ENCODE results near the gene GPR12. TPM values are rescaled to one million over a fixed set of nuclear protein-coding genes. Genes with fewer than 3 reads are reported as not detected.

GPR12 gene
- total and polyA plus RNA-seq, 10 of the 15 experiments (the other 5 are each of a cell fraction or from before 2014, with no cell fraction given): not detected

GRCh38 chr13:26743971-26744370 lies 16.6 kb downstream of the GPR12 start (continued):
- TF ChIP-seq REST (IDR thresholded peaks at IDR 0.05; ENCODE audit: low read depth, low read length) (no peak), MXI1 (IDR thresholded peaks at IDR 0.05; ENCODE audit: low read depth, low read length) (no peak), SUPT20H (IDR thresholded peaks at IDR 0.05; ENCODE audit: borderline replicate concordance, control insufficient read depth, low read depth, low read length) (no peak), JUNB (IDR thresholded peaks at IDR 0.05) (no peak), CREM (IDR thresholded peaks at IDR 0.05; ENCODE audit: low read depth) (no peak), KLF5 (IDR thresholded peaks at IDR 0.05; ENCODE audit: partially characterized antibody) (no peak), BCL11A (IDR thresholded peaks at IDR 0.05; ENCODE audit: low read depth, low read length) (no peak), SP1 (IDR thresholded peaks at IDR 0.05; ENCODE audit: low read depth, low read length) (no peak), SREBF2 (IDR thresholded peaks at IDR 0.05; ENCODE audit: low read length) (no peak), SMAD5 (IDR thresholded peaks at IDR 0.05; ENCODE audit: low read depth) (no peak), SMARCA5 (IDR thresholded peaks at IDR 0.05) (no peak)

GRCh38 chr13:26742691-26743358 lies 17.8 kb downstream of the GPR12 start:
- in situ Hi-C loops (cut with MboI): no loop called here
- SMC1A ChIA-PET (ENCODE audit: uncharacterized antibody, unreplicated experiment): no interaction called here
- POLR2A ChIA-PET: no interaction called here
- TF ChIP-seq ZNF24 (IDR thresholded peaks at IDR 0.05) (no peak), DPF2 (IDR thresholded peaks at IDR 0.05) (no peak), JUND (IDR thresholded peaks at IDR 0.05; ENCODE audit: low read depth, low read length) (no peak), GATAD2B (conservative IDR thresholded peaks at IDR 0.05; ENCODE audit: low read depth) (no peak), CBFB (IDR thresholded peaks at IDR 0.05; ENCODE audit: low read depth) (no peak), PKNOX1 (IDR thresholded peaks at IDR 0.05) (no peak), SP1 (IDR thresholded peaks at IDR 0.05; ENCODE audit: low read depth, low read length) (no peak), BACH1 (IDR thresholded peaks at IDR 0.05; ENCODE audit: borderline replicate concordance) (no peak), IKZF1 (conservative IDR thresholded peaks at IDR 0.05) (no peak), NFIC (IDR thresholded peaks at IDR 0.05; ENCODE audit: low read depth, low read length) (no peak), YBX1 (IDR thresholded peaks at IDR 0.05) (no peak), YY1 (IDR thresholded peaks at IDR 0.05; ENCODE audit: low read depth, low read length) (no peak), NFYA (IDR thresholded peaks at IDR 0.05; ENCODE audit: borderline replicate concordance, low read depth, low read length) (no peak), CREM (IDR thresholded peaks at IDR 0.05; ENCODE audit: low read depth) (no peak), ZNF622 (IDR thresholded peaks at IDR 0.05) (no peak)

More at GRCh38 chr13:26742691-26743358, 17.8 kb downstream of the GPR12 start:
- H3K36me3 ChIP-seq (ENCODE audit: control insufficient read depth in 2 of 2, insufficient read depth in 2 of 2, low read length in 1 of 2): no peaks in the 10 kb centered on the region
- no peak overlapping the region for H3K4me2 ChIP-seq (ENCODE audit: control insufficient read depth, insufficient read depth)
- H3K4me1 ChIP-seq (ENCODE audit: control insufficient read depth, insufficient read depth, low read length): no peaks in the 10 kb centered on the region
- no peaks in the 10 kb centered on the region for H3K79me2 ChIP-seq (ENCODE audit: control insufficient read depth, insufficient read depth, low read length)
- no peaks in the 10 kb centered on the region; the same call in 2 of the 3 replicates for H3K9me3 ChIP-seq (replicated peaks; ENCODE audit: control insufficient read depth, insufficient read depth, low read length)
- FAIRE-seq (no peak), DNase-seq (ENCODE audit: low read depth, low spot score) (no peak), ATAC-seq (no peak)
- RAD21 ChIA-PET (ENCODE audit: unreplicated experiment): no interaction called here
- CTCF ChIA-PET: no interaction called here
- H4K20me1 ChIP-seq (ENCODE audit: control insufficient read depth, insufficient read depth): no peaks in the 10 kb centered on the region
- no peak overlapping the region for H3K9ac ChIP-seq (ENCODE audit: control insufficient read depth, insufficient read depth, low read length)
- 72% methylated on average over 25 of the region's 25 CpGs for WGBS (ENCODE audit: insufficient coverage, insufficient replicate concordance, low lambda C conversion rate, missing lambda C conversion rate)
- intact Hi-C loops (cut with micrococcal nuclease; ENCODE audit: unreplicated experiment): no loop called here
- BruUV-seq (replicated peaks): no TSS peak
- no peak overlapping the region for H2AFZ ChIP-seq (ENCODE audit: control insufficient read depth, low read depth, low read length)
- peaks cover 0 to 3% of the 10 kb centered on the region in 2 experiments; a peak in 1 of 4 replicates for H3K27me3 ChIP-seq (replicated peaks in 1 of 2; ENCODE audit: control insufficient read depth in 2 of 2, insufficient read depth in 2 of 2, low read length in 1 of 2)
- no peak overlapping the region for H3K4me3 ChIP-seq
- H3K27ac ChIP-seq (ENCODE audit: control insufficient read depth, insufficient read depth): no peak overlapping the region

Measured in GM12878 (cell line).